NCI-H345 treated with DMSO at 0.1 percent for 48 hours (cell line): Measurements from ENCODE around the gene PHF20.
"Not testable (repeated sequence)": the region's sequence is repeated elsewhere in the genome, so short reads cannot be mapped to it uniquely, and the experiment has no call there.

Experiments used
- DNase-seq: peaks from one replicate; lab custom pipeline; 2025; ENCODE audit not compliant: unreplicated experiment; lab: John Stamatoyannopoulos, UW

The PHF20 gene

DNA sequence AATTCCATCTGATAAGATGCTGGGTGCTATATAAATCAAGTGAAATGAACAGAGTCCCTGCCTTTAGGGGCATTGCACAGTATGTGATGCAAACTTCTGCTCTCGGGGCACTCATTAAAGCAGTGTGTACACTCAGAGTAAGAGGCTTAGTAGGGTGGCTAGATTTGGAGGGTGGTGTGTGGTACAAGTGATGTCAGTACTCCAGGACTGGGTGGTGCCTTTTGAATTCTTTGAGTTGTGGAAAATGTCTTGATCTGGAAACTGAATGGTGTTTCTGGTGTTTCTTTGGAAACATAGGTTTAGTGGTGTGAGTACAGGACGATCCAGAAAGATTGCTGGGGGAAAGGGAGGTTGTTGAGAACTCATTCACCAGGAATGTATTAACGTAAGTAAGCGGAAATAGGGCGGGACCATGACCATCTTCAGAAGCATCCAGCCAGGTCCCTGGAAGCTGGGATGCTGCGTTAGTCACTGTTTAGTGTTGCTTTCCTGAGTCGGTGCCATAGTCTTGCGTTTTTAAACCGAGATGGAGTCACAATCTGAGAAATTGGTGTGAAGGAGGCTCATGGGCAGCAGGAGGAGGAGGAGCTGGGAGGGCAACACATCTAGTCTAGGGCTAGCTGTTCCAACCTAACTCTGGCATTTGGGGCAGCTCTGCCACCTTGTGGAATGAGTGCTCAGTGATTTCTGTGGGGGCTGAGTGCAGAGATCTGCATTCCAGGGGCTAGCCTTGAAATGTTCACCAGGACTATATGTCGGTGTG lies 112.1 kb downstream of the PHF20 start:
- peak; percentile 54 for DNase-seq

DNA sequence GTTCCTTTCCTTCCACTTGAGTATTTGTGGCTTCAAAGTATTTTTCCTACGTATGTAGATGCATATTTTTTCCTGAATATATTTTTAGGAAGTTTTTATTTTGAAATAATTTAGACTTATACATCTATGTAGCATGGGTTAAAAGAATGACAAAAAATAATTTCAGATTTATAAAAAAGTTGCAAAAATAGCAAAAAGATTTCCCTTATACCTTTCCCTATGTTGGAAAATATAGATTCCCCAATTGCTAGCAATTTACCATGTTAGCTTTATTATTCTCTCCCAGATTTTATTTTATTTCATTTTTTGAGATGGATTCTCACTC lies 112.7 kb downstream of the PHF20 start:
- DNase-seq, result no peak

DNA sequence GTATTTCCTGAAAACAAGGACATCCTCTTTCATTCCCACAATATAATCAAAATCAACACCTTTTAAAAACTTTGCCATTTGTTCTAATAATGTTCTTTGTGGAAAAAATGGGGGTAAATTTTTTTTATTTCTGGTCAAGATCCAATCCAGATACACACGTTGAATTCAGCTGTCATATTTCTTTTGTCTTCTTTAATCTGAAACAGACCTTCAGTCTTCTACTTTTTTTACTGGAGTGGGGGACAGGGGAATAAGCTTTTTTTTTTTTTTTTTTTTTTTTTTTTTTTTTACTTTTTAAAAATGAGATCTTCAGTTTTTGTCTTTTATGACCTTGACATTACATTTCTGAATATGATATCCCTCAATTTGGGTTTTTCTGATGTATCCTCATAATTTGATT lies 113.4 kb downstream of the PHF20 start:
- no peak for DNase-seq

DNA sequence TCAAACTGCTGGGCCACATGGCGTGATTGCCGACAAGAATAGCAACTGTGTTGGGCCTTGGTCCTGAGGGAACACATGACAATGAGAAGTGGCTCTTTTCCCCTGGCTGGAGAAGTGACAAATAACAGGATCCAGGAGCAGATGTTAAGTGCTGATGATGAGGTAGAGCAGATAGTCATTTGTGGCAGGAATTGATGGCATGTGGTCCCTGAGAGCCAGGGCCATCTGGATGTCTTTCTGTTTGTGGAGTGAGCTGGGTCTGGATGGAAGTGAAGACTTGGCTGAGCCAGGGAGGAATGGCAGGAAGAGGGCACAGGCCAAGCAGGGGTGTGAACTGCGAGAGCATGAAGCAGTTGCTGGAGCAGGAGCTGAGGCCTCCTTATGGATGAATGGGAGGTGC lies 114.7 kb downstream of the PHF20 start:
- DNase-seq, result no peak

DNA sequence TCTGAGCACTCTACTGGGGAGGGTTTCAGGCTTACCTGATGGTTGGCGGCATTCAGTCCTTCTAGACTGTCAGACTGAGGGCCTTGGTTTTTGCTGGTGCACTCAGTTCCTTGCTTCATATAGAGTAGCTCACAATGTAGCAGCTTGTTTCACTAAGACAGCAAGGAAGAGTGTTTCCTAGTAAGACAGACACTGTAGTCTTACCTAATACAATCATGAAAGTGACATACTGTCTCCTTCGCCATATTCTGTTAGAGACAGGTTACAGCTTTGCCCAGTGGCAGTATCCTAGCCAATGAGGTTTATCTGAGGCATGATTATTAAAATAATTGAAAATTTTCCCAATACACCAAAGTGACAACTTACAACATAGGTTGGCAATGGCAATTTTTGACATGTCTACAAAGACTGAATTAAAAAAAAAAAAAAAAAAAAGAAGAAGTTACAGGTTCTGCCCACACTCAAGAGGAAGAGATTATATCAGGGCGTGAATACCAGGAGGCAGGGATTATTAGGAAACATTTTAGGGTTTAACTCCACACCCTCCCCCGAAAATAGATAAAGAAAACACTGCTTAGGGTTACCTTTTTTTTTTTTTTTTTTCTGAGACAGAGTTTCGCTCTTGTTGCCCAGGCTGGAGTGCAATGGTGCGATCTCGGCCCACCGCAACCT lies 115.7 kb downstream of the PHF20 start:
- no peak for DNase-seq

DNA sequence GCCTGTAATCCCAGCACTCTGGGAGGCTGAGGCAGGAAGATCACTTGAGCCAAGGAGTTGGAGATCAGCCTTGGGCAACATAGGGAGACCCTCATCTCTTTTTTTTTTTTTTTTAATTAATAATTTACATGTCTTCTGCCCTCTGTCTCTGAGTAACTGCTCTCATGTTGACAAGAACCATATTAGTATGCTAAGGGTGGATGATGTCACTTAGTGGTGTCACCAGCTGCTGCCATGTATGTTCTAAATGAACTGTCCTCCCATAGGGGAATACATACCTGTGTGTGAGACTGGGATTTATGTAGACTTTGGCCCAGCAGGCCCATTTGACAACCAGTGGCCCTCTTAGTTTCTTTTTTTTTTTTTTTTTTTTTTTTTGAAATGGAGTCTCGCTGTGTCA lies 116.8 kb downstream of the PHF20 start:
- DNase-seq, result no peak

DNA sequence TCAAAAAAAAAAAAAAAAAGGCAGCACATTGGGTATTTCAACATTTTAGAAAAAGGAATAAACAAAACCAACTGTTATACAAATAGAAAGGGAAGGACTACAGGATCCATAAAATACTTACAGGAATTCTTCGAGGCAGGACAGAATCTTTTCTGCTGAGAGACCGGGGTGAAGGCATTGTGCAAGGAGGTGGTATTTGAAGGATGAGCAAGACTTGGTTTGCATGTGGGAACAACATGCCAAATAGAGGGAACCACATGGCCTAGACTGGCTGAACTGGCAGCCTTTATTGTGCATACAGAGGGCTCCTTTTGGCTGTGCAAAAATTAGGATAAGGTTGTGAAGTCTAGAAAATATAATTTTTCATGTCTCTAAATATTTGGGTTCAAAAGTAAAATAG lies 119.6 kb downstream of the PHF20 start:
- DNase-seq, result no peak

DNA sequence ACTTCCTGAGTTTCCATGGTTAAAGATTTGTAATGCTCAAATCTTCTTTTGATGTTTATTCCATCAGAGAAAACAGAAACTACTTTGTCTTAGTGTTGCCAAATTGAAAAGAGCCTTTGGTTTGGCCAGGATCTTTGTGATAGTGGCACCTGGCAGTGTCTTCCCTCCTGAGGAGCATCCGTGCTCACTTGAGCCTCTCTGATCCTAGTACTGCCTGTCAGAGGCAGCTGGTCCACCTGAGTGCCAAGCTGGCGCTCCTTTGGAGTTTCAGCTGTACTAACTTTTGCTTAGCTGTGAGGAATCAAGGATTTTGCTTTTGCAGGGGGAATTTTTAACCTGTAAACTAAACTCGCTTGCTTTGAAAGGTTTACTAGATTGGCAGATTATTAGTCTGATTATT lies 121.1 kb downstream of the PHF20 start:
- no peak for DNase-seq

DNA sequence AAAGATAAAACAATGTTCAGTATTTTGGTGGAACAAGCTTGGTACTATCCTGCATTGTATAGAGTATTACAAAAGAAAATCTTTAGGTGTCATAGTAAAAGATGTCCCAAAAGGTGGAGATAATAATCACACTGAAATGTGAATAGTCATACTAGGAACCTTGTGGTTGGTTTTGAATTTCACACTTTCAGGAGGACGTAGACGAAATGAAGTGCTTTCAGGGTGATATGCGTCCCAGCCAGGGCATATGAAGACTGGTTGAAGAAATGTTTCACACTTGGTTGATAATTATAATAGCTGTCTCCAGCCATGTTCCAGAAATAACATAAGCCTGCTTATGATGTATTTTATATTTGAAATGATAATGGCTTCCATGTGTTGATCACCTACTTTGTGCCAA lies 122.1 kb downstream of the PHF20 start:
- no peak for DNase-seq

DNA sequence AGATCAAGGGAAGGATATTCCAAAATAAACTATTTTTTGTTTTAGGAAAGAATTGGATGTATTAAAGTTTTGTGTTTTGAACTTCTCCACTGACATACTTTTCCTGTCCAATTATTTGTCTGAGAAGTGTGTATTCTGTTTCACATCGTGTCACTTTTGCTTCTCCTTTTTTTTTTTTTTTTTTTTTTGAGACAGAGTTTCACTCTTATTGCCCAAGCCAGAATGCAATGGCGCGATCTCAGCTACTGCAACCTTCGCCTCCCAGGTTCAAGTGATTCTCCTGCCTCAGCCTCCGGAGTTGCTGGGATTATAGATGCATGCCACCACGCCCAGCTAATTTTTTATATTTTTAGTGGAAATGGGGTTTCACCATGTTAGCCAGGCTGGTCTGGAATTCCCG lies 123.7 kb downstream of the PHF20 start:
- not testable (repeated sequence) for DNase-seq

DNA sequence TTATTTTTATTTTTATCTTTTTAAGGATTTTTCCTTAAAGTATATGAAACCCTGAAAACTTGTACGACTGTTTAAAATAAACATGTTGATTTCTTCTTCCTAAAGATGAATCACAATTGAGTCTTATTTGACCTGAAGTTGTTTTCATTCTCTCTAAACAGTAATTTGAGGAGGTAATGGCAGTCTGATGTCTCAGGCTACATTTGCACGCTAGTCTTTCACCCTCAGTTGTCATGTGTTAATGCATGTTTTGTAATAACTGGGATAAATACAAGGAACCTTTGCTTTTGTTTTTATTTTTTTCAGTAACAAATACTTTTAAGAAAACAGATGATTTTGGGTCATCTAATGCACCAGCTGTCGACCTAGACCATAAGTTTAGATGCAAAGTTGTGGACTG lies 127.2 kb downstream of the PHF20 start:
- no peak for DNase-seq

DNA sequence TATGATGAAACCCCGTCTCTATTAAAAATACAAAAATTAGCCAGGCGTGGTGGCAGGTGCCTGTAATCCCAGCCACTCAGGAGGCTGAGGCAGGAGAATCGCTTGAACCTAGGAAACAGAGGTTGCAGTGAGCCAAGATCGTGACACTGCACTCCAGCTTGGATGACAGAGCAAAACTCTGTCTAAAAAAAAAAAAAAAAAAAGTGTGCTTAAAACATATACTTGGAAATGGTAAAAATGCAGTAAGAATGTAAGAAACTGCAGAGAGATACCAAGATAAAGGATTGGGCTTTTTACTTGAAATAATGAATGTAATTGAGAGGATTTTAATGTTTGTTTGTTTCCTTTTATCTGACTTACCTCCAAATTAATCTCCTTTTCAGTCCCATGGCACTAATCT lies 129.4 kb downstream of the PHF20 start:
- not testable (repeated sequence) for DNase-seq

DNA sequence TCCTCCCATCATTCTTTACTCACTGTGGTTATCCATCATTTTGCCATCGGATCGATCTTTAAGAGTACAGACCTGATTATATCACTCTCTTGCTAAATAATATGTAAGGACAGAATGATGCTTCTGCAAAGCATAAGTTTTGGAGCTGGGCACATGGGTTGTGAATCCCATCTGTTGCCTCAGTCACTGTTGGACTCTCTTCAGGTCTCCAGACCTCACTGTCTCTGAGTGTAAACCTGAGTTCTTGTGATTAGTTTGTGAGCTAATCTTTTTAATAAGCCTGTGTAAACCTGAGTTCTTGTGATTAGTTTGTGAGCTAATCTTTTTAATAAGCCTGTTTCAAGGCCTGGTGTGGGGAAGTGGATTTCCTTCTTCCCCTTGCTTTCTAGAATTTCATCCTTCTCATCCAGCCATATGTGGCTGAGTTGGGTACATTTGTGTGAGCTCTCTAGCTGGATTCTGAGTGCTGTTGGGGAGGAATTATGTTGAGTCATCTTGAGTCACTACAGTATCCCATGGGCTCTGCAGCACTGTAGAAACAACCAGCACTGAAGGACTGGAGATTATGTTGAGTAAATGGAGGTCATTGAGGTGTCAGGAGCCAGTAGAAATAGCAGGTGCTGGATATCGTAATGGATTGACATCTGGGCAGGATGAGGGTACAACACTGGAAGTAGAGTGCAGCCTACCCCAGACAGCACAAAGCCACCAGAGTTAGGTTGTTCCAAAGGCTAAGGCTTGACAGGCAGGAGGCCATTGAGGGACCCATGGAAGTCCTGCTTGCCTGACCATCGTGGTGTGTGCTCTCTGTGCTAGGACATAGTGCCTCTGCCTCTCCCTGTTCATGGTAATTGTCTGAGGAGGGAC lies 130.1 kb downstream of the PHF20 start:
- DNase-seq, result no peak

DNA sequence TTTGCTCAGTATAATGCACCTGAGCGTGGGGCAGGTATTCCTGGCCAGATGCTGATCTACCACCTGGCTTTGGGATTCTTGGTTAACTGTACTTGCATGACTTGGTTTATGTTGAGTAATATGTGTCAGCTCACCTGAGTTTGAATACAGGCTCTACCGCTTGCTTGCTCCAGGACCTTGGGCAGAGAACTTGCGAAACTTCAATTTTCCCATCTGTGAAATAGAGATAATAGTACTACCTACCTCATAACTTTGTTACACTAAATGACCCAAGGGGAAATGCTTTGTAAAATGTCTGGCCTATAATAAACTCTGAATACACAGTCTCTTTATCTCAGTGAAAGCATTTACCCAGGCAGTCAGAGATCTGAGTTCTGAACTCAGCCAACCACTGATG lies 130.7 kb downstream of the PHF20 start:
- DNase-seq, result no peak

DNA sequence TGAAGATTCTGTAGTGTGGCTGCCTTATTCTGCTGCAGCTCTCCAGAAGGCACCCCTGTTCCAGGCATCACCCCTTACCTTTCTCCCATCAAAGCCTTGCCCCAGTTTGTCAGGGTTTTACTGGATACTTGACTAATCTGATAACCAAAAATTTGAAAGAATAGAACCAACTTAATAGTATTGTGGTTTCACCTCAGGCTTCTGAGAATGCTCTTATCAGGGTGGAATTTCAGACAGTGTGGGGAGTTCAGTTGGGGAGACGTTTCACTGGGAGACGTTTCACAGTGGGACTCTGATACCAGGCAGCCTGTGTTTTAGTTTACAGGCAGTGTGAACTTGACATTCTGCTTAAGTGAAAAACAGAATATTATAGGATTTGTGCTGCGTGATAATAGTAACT lies 132.0 kb downstream of the PHF20 start:
- DNase-seq, result no peak

DNA sequence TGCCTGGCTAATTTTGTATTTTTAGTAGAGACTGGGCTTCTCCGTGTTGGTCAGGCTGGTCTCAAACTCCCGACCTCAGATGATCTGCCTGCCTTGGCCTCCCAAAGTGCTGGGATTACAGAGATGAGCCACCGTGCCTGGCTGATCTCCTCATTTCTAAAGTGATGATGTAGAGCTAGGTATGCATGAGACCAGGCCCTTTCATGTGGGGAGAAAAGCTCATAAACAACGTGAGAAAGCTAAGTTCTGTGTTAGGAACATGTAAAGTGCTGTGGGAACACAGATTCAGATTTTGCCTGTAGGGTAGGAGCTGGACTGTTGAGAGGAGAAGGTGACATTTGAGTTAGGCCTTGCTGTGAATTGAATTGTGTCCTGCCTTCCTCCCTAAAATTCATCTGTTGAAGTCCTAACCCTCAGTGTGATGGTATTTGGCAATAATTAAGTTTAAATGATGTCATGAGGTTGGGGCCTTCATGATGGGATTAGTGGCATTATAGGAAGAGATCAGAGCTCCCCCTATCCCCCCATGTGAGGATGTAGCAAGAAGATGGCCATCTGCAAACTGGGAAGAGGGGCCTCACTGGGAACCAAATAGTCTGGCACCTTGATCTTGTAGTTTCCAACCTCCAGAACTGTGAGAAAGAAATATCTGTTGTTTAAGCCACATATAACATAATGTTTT lies 133.3 kb downstream of the PHF20 start:
- DNase-seq, result no peak

DNA sequence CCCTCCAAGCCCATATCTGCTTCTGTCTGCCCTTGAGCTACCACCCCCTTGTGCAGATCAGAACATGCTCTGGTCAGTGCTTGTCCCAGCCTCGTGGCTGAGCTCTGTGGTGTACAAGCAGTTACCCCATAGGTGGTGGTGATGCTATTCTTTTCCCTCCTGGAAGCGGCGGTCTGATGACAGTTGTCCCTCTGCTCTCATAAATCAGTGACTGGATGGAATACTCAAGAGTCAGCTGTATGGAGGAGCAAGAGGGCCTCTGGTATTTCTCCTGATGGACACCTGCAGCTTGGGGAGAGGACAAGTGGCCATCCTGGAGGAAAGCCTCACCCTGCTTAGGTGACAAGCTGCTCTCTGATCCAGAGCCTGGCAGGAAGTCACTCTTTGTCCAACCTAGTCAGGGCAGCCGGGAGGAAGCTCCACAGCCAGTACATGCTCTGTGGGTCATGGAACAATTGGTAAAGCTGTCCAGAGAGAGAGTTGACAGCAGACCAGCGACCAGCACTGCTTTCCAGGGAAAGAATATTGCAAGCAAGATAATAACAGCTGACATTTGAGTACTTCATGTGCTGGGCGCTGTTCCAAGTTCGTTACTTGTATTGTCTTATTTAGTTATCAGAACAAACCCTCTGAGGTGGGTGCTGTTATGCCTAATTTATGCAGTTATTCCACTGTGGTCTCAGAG lies 135.3 kb downstream of the PHF20 start:
- DNase-seq, result peak; percentile 91

DNA sequence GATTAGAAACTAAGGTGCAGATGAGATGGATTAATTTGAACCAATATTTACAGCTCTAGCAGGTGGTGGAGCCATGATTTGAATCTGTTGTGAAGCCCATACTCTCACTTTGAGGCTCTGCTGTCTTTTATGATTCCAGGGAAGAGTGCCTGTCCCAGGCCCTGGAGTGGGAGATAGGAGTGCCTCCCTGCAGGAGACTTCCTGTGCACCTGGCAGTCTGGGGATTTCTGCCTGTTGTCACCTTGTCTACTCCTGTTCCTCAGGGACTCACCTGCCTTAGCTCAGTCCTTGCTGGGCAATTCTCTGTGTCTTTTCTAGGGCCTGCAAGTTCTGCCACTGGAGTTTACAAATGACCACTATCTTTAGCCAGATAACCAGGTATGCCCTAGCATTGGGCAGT lies 136.2 kb downstream of the PHF20 start:
- peak; percentile 96 for DNase-seq

DNA sequence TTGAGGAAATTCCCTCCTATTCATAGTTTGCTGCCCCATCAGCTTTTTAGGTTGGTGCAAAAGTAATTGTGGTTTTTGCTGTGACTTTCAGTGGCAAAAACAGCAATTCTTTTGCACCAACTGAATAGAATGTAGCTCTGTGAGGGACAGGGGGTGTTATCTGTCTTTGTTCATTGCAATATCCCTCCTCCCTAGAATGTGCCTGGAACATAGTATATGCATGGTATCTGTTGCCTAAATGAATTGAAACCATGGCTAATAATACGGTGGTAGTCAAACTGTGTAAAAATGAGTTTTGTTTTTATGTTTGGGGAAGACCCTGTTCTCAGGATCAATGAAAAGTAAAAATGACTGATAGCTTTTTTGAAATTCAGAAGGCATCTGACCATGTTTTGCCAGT lies 137.4 kb downstream of the PHF20 start:
- DNase-seq, result no peak

DNA sequence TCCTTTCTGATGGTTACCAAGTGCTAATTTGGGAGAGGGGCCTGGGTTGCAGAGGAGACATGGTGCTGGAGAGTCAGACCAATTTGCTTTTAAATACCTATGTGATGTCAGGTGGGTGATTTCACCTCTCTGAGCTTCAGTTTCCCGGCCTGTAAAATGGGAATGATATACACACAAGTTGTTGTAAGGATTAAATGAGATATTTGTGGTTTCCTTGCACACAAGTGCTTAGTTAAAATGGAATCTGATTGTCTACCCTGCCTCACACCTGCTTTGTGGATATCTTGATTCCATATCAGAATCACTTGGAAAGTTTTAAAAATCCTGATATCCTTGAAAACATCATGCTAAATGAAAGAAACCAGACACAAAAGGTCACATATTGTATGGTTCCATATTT lies 138.0 kb downstream of the PHF20 start:
- no peak for DNase-seq

DNA sequence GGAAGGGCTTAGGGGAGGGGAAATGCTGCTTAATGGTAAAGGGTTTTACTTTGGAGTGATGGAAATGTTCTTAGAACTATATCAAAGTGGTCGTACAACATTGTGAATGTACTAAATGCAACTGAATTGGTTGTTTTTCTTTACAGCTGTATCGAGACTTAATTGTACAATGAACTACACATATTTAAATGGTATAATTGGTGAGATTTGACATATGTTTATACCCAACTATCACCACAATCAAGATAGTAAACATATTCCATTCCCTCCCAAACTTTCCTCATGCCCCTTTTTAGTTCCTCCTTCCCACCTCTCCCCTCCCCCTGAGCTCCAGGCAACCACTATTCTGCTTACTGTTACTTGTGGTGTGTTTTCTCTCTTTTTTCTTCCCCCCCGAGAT lies 138.4 kb downstream of the PHF20 start:
- DNase-seq, result no peak
